Retina (tissue), 1 donor: ENCODE measurements around the gene TRIM17.

Source experiments
- DNase-seq: peaks from one replicate; pipeline ENCODE4 v3.0.0-alpha.2; 2016

Gene TRIM17

DNA sequence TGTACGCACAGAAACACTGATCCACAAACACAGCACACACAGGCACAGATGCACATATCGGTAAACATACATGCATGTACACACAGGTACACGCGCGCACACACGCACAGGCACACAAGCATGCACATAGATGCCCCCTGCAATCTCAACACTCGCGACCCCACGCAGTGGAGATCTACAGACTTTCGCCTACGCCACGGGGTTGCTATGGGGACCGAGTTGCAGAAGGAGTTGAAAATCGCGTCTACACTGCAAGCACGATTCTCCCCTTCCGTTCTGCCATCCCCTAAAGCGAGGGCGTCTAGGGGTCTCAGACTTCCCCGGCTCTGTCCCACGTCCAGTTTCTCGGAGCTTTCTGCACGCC is 826 bp downstream of the TRIM17 start:
- no peak for DNase-seq

- DNase-seq: no peak
Measured at GRCh38 chr1:228415221-228415620, 1.4 kb downstream of the TRIM17 start.

DNA sequence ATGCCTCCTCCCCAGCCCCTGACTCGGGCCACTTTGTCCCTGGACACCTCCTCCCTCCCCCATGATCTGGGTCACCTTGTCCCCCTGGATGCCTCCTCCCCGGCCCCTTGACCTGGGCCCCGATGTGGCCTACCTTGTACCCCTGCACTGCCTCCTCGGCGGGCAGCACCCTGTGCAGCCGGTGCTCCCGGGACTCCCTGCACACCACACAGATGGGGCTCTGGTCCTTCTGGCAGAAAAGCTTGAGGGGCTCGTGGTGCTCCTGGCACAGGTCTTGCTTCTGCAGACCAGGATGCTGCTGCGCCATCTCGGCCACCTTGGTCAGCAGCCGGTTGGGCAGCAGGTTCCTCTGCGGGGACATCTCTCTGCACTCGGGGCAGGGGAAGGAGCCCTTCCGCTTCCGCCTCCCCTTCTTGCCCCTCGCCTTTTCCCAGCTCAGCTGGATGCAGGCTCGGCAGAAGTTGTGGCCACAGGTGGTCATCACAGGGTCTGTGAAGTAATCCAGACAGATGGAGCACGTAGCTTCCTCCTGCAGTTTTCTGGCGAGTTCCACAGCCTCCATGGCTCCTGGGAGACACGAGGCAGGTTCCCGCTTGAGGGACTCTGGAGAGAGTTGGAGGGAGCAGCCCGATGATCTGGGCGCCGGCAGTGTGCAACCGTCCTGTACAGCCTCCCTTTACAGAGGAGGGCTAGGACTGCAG is 2.0 kb downstream of the TRIM17 start:
- no peak for DNase-seq

- no peak for DNase-seq
Measured at GRCh38 chr1:228413241-228414010, 3.2 kb downstream of the TRIM17 start.

- no peak for DNase-seq
Measured at GRCh38 chr1:228411548-228412430, 4.9 kb downstream of the TRIM17 start.

DNA sequence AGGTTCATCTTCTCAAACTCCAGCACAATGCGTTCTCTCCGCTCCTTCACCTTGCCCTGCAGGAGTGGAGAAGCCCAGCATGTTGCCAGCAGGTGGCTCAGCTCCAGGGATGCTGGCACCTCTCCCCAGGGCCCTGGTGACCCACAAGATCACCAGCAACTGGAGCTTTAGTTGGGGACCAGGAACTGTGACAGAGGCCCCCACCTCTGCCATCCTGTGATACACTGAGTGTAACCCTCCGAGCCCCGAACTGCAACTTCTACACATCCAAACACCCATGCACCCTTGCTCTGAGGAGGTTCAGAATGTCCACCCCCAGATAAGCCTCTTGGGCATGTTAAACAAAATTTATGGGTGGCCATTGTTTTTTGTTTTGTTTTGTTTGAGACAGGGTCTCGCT is 5.5 kb downstream of the TRIM17 start:
- DNase-seq: no peak

DNA sequence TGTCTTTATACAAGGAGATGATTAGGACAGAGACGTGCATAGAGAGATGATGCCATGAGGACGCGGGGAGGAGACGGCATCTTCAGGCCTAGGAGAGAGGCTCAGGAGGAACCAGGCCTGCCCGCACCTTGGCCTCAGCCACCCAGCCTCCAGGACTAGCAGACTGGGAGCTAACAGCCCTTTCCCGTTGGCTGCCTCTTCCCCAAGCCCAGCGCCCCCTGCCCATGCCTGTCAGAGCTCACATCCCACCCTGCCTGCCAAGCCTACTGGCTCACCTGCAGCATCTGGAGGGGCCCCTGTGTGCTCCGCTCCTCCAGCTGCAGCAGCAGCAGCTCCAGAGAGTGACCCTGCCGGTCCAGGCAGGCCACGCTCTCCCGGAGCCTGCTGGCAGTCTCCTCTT is 6.0 kb downstream of the TRIM17 start:
- DNase-seq: no peak

- no peak for DNase-seq
Measured at GRCh38 chr1:228410015-228410414, 6.6 kb downstream of the TRIM17 start.

DNA sequence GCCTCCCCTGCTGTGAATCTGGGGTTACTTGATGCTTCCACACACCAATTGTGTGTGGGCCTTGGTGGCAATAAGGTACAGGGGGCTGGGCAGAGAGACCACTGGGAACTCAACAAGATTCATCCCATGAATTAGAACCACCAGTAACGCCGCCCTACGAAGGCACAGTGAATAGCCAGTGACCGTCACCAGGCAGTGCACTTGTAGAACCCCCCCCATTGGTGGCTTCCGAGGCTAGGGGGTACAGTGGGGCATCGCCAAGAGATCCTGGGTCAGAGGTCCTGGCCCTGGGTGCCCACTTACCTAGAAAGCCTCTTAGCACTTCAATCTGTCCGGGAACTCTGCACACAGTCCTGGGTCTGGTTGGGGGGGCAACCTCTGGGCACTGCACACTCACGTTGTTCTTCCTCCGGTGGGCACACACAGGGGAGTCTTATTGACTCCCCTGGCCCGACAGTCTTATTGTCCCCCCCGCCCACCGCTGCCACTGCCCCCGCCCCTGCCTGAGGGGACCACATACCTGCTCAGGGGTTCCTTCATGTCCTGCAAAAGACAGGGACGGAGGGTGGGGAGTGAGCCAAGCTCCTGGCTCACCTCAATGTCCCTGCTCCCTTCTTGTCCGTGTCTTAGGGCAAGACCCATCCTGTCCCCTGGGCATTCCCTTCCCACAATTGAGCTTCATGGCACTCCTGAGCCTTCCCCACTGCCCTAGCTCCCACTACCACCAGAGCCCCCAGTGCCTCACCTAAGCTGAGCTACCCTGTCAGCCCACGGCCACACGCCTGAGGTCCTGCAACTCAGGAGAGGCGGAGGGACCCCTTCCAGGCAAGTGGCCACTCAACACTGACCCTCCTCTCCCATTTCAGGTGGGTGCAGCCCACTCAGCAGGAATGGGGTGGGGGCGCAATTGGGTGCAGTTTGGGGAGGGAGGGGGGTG is 7.5 kb downstream of the TRIM17 start:
- no peak for DNase-seq

- DNase-seq: no peak
Measured at GRCh38 chr1:228408041-228408868, 8.4 kb downstream of the TRIM17 start.

- peak; percentile 79 for DNase-seq
Measured at GRCh38 chr1:228407106-228408040, 9.3 kb downstream of the TRIM17 start.

DNA sequence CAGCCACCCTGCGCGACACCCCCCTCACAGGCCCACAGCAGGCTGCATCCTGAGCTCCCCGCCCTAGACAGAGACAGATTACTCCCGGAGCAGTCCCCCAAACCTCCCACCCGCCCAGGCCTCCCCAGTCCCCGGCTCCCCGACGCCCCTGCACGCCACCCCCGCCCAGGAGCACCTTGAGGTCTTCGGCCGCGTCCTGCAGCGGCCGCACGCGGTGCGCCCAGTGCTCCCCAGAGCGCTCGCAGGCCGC is 10.8 kb downstream of the TRIM17 start:
- DNase-seq: no peak

- DNase-seq: no peak
Measured at GRCh38 chr1:228405200-228405978, 11.3 kb downstream of the TRIM17 start.

DNA sequence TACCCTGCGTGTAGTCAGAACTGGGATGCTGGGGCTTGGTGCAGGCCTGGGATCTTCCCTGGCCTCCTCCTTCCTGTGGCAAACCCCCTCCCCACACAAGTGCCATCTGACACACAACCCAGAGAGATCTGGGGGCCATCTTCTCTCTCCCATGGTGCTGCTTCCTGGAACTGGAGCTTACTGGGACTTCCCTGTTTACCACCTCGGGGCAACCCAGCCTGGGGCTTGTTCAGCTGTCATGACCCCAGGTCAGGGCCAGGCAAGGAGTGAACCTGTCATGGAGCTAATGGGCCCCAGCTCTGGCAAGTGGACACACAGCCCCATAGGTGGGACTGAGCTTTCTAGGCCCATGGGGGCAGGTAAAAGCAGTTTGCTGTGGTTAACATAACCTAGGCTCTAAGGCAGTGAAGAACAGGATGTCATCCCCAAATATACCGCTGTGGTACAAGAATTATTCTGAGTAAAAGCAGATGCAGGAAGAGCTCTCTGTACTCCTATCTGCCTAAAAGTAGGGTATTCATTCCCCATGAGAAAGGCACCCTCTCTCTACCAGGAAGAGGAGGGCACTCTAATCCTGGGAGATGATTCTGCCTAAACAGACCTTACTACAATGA is 12.4 kb downstream of the TRIM17 start:
- no peak for DNase-seq

DNA sequence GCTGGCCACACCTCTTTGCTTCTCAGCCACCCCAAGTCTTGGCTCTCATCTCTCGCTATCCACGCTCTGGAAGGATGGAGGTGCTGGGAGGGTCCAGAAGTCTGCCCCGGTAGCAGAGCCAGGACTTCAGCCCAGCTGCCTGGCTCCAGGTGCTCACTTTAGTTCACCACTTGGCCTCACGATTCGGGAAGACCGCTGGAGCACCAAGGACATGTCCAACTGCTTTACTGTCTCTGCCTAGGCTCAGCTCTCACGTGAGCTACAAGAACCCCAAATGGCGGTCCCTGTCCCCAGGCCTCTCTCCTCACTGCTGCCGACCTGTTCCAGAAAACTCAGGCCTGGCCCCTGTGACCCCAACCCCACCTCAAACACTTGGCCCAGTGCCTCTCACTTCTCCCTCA is 13.4 kb downstream of the TRIM17 start:
- no peak for DNase-seq

GRCh38 chr1:228402641-228403025 is 14.0 kb downstream of the TRIM17 start:
- DNase-seq: no peak

DNA sequence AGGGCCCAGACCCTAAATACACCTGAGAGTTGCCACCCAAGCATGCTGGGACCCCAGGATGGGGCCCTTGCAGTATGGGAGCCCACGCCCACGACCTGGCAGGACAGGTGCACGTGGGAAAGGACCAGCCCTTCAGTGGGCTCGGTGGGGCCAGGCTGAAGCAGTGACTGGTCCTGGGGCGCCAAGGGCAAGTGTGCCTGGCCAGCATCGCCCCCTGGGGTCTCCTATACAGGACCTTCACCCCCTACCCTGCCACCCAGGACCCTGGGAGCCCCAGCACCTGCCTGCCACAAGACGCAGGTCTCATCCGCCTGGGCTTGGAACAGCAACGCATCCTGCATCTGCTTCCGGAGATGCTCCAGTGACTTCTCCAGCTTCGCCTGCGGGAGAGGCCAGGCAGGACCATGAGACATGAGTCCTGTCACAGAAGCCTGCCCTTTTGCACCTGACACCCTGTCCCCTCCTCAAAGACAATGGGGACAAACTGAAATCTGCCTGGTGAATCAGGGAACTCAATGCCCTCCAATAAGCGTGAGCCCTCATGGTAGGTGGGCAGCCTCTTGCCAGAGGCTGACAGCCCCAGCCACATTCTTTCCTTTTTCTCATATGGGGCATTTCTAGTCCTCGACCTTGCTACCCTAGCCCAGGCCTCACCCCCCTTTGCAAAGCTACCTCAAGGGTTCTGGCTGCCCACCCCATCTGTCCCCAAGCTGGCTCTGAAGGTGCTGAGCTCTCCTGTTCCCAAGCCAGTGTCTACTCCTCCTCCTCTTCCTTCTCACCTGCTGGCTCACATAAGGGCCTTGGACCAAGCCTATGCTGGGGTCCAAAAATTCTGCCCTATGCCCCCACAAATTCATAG is 14.7 kb downstream of the TRIM17 start:
- DNase-seq: no peak

DNA sequence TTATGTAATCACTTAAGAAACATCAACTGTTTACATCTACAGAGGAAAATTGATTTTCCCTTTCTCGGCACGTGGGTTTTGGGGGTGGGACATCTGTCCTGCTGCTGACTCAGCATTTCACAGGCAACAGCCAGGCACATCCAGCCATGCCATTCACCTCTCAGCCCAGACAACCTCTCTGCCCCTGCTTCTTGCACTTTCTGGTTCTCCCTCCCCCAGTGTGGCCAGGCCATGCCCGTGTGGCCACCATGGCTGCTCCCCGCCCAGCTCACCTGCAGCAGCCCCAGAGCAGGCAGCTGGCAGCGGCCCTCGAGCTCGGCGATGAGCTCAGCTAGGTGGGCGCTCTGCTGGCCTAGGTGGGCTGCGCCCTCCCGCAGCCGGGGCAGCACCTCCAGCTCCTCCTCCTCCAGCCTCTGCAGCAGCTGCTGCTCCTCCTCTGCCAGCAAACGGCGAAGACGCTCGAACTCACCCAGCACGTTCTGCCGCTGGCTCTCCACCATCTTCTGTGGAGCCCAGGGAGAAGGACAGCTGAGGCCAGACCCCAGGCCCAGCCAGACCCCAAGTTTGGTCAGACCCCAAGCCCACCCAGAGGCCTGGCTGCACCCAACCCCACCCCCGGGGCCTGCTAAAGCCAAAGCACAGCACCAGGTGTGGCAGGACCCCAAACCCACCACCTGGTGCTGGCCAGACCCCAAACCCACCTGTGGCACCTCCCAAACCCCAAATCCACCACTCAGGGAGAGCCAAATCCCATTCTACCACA is 15.8 kb downstream of the TRIM17 start:
- no peak for DNase-seq
